OCI-M2 (cell line): Measurements from ENCODE around the gene MS4A15.
"Not testable (repeated sequence)": the region's sequence is repeated elsewhere in the genome, so short reads cannot be mapped to it uniquely, and the experiment has no call there.

Experiments
- DNase-seq: peaks from one replicate; lab custom pipeline; 2025; ENCODE audit not compliant: unreplicated experiment; lab: John Stamatoyannopoulos, UW

Gene MS4A15, protein sequence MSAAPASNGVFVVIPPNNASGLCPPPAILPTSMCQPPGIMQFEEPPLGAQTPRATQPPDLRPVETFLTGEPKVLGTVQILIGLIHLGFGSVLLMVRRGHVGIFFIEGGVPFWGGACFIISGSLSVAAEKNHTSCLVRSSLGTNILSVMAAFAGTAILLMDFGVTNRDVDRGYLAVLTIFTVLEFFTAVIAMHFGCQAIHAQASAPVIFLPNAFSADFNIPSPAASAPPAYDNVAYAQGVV

GRCh38 chr11:60756307-60757032 lies at the start of gene MS4A15:
TSS of gene MS4A15 (plus strand) at chr11:60756867. CDS start at chr11:60763734, 6,867 bp downstream.
- DNase-seq, result no peak

DNA sequence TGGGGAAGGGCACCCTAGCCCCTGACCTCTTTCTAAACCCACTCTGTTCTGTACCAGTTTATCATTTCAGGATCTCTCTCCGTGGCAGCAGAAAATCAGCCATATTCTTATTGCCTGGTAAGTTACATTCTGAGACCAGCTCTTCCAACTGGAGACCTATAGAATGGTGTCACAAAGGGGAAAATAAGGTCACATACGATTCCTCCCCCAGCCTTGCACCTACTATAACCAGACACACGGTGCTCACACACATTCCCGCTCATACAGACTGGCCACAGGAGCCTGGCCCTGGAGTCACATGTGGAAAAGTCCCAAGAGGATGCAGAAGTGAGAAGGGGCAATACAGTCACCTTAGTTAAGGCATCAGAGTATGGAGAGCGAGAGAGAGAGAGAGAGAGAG lies 49.7 kb upstream of the MS4A15 start:
- no peak for DNase-seq

- no peak for DNase-seq
These were observed 46.2 kb upstream of the MS4A15 start for GRCh38 chr11:60710482-60710881.

DNA sequence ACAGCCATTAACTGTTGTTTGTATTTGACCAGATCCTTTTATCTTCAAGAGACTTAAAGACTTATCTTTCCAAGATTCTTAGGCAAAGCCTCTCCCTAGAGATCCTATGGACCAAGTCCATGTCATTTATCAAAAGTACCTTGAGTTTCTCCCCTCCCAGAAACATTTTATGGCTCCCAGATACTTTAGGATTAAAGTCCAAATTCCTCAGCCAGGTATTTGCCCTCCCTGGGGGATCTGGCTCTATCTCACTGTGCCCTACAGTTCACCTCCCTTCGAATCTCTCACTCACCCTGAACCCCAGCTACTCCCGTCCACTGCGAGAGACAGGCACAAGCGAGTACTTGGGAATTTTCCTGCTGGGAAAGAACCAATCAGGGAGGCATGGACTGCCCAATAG lies 45.4 kb upstream of the MS4A15 start:
- no peak for DNase-seq

DNA sequence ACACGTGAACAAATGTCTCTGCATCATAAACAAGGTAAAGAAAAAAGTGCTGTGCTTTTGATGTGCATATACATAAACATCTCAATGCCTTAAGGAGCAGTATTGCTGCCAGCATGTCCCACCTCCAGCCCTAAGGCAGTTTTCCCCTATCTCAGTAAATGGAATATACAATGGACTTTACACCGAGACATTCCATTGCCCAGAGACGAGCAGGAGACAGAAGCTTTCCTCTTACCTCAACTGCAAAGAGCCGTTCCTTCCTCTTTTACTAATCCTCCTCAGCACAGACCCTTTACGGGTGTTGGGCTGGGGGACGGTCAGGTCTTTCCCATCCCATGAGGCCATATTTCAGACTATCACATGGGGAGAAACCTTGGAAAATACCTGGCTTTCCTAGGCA lies 43.2 kb upstream of the MS4A15 start:
- not testable (repeated sequence) for DNase-seq

DNA sequence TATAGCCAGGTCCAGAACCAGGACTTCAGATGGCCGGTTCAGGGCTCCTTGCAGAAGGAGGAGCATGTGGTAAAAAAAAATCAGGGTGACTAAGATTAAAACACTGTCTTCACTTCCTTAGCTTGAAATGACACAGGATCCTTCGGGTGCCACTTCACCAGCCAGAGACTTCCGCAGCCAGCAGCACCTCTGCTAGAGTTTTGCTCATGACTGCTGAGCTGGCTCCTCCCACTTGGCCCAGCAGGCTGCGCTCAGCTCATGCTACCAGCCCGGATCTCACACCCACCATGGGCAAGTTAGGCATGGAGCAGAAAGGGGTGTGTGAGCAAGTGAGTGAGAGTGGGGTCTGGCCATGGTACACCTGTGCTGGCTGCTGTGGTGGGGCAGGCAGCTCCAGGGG lies 38.7 kb upstream of the MS4A15 start:
- no peak for DNase-seq

DNA sequence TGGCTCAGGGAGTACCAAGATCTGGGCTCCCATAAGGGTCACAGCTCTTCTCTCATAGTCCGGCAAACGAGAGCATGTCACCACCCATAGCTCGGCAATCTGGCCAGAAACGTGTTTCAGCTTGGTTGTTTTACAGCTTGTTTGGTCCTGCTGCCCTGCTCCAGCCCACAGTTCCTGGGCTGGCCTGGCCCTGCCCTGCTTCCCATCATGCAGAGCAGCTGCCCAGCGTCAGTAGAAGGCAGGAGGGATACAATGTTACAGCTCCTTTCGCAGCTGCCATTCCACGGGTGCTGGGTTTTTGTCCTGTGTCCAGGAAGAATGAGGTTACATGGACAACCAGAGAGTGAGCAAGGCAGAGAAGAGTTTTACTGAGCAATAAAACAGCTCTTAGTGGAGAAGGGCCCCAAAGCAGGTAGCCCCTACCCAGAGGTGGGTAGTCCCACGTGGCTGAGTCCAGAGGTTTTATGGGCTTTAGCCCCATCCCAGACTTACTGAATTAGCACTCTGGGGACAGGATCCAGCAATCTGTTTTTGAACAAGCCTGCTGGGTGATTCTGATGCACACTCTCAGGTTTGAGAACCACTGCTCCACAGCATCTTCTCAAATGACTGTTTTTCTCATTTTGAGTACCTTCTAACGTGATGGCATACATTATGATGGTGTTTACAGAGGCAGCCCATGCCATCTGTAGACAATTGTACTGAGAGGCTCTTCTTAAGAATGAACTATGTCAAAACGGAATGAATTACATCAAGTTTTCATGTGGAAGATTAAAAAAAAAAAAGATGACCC lies 37.9 kb upstream of the MS4A15 start:
- DNase-seq, result no peak

- no peak for DNase-seq
These were observed 37.3 kb upstream of the MS4A15 start for GRCh38 chr11:60719391-60719790.

GRCh38 chr11:60720460-60720859 lies 36.2 kb upstream of the MS4A15 start:
- no peak for DNase-seq

DNA sequence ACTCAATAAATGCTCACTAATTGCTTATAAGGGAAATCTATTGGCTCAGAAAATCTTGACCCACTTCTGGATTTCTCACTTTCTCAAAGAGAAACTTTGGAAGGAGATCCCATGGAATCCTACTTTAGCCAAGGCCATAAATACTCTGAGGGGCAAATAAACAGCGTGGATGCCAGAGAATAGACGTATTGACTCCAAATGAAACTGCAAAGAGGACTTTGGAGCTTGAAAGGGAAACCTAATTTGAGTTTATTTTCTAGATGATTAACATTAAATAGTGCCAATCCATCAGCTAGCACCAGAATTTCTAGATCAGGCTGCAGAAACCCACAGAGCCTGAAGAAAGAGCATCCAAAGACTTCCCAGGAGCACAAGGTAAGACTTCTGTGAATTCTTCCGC lies 32.2 kb upstream of the MS4A15 start, which contains the start of gene MS4A18:
Gene MS4A18, plus strand, starts transcription at position 301 of the 400 bp plus-strand sequence.
- DNase-seq, result no peak

GRCh38 chr11:60725592-60725991 lies 31.1 kb upstream of the MS4A15 start:
- DNase-seq, result no peak

DNA sequence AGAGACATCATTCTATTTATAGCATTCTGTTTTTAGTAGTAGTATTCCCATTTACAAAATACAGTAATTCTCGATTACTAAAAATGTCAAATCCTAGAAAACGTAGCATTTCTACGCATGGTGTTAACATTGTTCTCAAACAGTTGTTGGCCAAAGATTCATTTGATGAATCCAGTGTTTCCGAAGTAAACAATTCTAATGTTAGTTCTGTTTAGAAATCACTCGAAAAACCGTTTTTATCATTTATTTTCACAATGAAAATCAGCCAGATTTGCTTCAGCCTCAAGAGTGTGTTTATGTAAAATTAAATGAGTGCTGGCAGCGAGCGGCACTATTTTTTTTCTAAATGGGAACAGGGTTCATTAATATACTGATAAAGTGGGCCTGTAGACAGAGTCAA lies 25.1 kb upstream of the MS4A15 start:
- DNase-seq, result no peak

- DNase-seq, result no peak
These were observed 22.4 kb upstream of the MS4A15 start for GRCh38 chr11:60734279-60734678.

- DNase-seq, result no peak
These were observed 17.6 kb upstream of the MS4A15 start for GRCh38 chr11:60739114-60739513.

GRCh38 chr11:60740573-60740972 lies 16.1 kb upstream of the MS4A15 start:
- no peak for DNase-seq

GRCh38 chr11:60741421-60741820 lies 15.2 kb upstream of the MS4A15 start:
- no peak for DNase-seq

DNA sequence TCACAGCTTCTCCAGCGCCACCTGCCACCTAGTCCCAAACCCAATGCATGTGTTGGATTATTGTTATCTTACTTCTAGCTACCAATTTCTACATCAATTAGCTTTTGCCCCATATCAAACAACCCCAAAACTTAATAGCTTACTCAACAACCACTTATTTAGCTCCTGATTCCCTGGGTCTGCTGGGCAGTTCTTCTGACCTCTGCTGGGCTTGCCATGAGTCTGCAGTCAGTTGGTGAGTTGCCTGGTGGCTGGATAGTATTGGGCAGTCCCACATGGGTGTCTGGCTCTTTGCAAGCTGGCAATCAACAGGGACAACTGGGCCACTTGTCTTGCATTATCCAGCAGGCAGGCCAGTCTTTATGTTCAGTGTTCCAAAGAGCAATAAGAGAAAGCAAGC lies 13.6 kb upstream of the MS4A15 start:
- DNase-seq, result no peak

DNA sequence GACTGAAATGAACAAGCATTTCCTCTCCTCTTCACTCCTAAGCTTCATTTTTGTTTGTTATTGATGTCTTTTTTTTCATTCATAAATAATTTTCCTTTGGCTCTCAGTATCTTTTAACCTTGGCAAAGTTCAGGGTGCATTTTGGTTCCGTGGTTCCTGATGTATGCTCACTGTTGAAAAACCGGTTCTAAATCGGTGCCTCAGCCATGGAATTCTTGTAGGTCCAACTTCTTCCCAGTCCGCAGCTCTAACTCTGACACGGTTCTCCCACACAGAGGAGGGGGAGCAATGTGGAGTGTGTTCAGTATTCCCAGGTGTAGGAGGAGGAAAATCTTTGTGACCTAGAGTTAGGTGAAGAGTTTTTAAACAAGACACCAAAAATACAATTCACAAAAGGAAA lies 12.6 kb upstream of the MS4A15 start:
- DNase-seq, result no peak

GRCh38 chr11:60747359-60747873 lies 9.3 kb upstream of the MS4A15 start:
- no peak for DNase-seq

DNA sequence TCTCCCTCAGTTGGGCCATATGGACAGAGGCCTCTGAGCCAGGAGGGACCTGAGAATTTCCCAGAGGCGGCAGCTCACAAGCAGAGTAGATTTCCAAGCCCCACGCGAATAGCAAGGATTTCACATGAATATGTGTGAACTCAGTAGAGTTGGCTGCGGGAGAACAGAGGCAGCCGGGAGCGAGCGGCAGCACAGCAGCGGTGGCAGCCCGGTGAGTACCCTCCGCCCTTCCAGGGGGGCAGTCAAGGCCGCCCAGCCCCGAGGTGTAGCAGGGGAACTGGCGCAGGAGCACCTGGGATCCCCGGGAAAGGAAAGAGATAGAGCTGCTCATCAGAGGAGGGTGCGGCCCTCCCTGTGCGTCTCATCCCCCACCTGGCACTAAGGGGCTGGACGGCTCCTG lies 8.4 kb upstream of the MS4A15 start:
- DNase-seq, result no peak

DNA sequence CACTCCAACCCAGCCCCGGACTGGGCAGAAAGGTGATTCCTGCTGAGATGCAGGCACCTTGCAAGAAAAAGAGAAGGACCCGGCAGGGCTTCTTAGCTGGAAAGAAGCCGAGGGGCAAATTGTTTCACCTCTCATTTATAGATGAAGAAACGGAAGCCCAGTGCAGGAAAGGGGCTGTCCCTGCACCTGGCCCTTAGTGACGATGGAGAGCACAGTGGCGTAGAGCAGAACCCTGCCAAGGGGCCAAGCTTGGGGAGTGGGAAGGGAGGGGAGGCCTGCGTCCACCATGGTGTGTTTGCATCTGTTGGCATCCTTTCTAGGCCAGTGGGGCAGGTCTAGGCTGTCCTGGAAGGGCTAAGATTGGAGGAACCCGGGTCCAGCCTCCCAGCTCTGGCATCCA lies 7.8 kb upstream of the MS4A15 start:
- DNase-seq, result no peak

- no peak for DNase-seq
These were observed 5.8 kb upstream of the MS4A15 start for GRCh38 chr11:60750911-60751310.
